ENCODE measurements around the gene CLINT1. TPM values are rescaled to one million over a fixed set of nuclear protein-coding genes. Genes with fewer than 3 reads are reported as not detected.

CLINT1 gene
- total RNA-seq, result 100 to 1,000 TPM in 2 of 4 donors, 10 to 100 TPM in 2; 83.9 to 123 (median 99.1) TPM

DNA sequence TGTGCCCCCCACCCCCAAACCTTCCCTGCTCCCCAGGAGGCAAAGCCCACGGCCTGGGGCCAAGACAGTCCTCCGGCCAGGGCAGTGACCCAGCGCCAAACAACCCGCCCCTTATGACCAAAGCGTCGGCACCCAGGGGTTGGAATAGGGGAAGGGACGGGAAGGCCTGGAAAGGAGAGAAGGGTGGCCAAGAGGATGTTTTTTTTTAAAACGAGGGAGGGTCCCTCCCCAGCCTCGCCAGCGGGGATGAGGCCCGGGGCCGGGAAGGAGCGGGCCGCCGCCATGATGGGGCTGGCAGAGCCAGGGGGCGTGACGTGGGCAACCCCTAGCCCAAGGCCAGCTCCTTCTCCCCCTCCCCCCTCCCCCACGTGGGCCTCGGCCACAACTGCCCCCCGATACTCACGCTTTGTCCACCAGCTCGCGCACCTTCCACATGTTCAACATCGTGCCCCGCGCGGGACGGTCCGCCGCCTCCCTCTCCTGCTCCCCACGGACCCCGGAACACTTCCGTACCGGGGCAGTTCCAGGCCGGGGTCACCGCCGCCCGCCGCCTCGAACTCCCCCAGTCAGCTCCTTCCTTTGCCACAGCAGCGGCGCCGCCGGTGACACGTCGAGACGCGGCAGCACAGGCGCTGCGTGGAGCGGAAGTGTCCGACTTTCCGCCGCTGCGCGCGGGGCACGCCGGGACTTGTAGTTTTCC, at the start of gene CLINT1:
Gene CLINT1, minus strand, starts transcription at position 619 of the 700 bp plus-strand sequence. Its CDS starts 175 bp downstream, at position 444.
- peak; percentile 89 for ATAC-seq (ENCODE audit: low FRiP score)
- DNase-seq (ENCODE audit: low spot score), result peak; percentile 66
- TF ChIP-seq, protein P1, sequence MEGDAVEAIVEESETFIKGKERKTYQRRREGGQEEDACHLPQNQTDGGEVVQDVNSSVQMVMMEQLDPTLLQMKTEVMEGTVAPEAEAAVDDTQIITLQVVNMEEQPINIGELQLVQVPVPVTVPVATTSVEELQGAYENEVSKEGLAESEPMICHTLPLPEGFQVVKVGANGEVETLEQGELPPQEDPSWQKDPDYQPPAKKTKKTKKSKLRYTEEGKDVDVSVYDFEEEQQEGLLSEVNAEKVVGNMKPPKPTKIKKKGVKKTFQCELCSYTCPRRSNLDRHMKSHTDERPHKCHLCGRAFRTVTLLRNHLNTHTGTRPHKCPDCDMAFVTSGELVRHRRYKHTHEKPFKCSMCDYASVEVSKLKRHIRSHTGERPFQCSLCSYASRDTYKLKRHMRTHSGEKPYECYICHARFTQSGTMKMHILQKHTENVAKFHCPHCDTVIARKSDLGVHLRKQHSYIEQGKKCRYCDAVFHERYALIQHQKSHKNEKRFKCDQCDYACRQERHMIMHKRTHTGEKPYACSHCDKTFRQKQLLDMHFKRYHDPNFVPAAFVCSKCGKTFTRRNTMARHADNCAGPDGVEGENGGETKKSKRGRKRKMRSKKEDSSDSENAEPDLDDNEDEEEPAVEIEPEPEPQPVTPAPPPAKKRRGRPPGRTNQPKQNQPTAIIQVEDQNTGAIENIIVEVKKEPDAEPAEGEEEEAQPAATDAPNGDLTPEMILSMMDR (IDR thresholded peaks at IDR 0.05), result no peak

DNA sequence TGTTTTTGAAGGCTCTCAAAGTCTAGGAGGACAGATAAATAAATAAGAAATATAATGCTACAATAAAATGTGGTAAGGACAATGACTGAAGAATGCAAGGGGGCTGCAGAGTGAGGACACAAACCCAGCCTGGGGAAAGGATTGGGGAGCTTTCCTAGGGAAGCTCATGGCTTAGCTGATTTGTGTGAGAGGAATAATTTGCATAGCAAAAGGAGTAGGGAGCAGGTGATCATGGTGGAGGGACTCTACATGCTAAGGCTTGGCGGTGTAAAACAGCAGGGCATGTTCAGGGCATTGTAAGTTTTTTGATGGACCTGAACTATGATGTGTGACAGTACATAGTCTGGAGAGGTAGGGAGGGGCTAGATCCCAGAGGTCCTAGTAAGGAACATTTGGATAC, 49.5 kb upstream of the CLINT1 start:
- ATAC-seq (ENCODE audit: low FRiP score) (no peak), DNase-seq (ENCODE audit: low spot score) (no peak)
- TF ChIP-seq, protein P1 (IDR thresholded peaks at IDR 0.05), result no peak

DNA sequence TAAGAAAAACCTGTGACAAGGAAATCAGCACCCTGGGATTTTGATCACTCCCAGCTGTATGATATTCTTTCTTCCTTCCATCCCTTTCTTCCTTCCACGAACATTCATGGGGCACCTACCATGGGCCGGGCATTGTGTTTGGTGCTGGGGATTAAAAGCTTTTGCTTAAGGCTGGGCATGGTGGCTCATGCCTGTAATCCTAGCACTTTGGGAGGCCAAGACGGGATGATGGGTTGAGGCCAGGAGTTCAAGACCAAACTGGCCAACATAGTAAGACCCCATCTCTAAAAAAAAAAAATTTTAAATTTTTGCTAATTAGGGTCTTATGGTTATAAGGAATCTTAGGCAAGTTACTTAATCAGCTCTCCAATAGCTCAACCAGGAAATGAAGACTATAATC, 48.5 kb upstream of the CLINT1 start:
- TF ChIP-seq, protein P1 (IDR thresholded peaks at IDR 0.05), result no peak
- ATAC-seq (ENCODE audit: low FRiP score), result no peak
- no peak for DNase-seq (ENCODE audit: low spot score)

DNA sequence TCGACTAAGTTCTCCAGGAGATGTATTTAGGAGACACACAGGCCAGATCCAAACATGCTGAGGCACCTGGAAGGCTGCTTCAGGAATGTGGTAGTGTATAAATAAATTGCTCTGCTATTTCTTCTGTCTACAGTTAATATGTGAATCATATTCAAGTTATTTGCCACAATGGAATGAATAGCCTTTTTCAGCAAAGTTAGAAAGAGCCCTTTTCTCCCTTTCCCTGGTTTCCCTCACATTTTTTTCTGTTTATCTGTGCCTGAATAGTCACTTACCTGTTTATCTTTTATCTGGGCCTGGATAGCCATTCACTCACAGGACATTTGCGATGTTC, 44.1 kb upstream of the CLINT1 start:
- ATAC-seq (ENCODE audit: low FRiP score) (peak; percentile 65), DNase-seq (ENCODE audit: low spot score) (no peak)
- TF ChIP-seq, protein P1 (IDR thresholded peaks at IDR 0.05), result no peak

DNA sequence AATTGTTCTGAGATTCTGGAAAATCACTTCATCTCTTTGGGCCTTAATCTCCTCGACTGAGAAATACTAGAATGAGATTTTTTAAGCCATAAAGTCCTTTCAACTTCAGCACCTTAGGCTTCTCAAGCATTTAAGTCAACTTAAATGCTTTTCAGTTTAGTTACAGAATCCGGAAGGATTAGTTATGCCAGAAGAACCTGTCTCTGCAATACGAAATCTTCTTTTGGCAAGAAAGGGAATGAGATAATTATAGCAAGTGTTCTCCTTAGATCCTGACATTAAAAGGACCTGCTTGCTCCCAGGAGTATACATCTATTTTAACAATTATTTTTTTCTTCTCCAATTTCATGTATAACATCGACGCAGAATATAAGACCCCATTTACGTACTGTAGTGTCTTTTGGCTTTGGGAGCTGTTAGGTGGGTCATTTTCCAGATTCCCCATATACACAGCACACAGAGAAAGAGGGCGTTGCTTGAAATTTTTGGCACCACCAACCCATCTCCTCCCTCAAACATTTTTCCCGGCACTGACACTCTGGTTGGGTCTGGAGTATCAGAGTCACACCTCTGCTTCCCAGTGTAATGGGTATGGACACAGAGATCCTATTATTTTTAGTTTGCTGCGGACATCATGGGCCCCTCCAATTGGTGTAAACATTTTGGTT, 43.6 kb upstream of the CLINT1 start:
- peak; percentile 91 for ATAC-seq (ENCODE audit: low FRiP score)
- TF ChIP-seq, protein P1 (IDR thresholded peaks at IDR 0.05), result no peak
- DNase-seq (ENCODE audit: low spot score), result no peak

DNA sequence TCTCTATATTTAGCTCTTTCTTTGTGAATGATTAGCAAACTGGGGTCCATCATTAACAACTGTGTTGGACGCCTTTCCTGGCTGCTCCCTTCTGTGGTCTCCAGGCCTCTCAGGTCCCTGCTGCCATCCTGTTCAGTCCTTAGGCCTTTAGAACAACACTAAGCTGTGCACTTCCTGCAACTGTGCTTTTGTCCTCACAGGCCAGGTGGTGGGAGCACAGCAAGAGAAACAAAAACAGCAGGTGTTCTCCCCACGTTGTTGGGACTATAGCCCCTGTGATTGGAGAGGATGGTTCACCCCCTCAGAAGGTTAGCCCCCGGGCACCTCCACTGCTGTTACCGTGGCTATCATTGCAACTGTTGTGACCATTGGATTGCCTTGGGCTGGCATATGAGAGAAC, 41.7 kb upstream of the CLINT1 start:
- no peak for DNase-seq (ENCODE audit: low spot score)
- TF ChIP-seq, protein P1 (IDR thresholded peaks at IDR 0.05), result no peak
- no peak for ATAC-seq (ENCODE audit: low FRiP score)

DNA sequence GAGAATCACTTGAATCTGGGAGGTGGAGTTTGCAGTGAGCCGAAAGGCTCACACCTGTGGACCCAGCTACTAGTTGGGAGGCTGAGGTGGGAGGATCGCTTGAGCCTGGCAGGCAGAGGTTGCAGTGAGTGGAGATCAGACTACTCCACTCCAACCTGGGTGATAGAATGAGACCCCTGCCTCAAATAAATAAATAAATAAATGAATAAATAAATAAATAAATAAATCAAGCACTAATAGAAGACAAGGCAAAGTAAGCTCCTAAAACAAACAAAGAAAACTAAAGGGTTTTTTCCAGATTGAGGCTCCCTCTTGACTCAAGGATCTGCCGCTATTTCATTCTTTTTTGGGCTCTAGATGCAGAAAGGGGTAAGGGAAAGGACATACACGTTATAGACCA, 34.7 kb upstream of the CLINT1 start:
- no peak for ATAC-seq (ENCODE audit: low FRiP score)
- TF ChIP-seq, protein P1 (IDR thresholded peaks at IDR 0.05), result no peak
- no peak for DNase-seq (ENCODE audit: low spot score)
